GM19397 (cell line): ENCODE data around the gene HK2.
"Not testable (repeated sequence)": the region's sequence is repeated elsewhere in the genome, so short reads cannot be mapped to it uniquely, and the experiment has no call there.

Experiments
- ATAC-seq: cut with Tn5 transposase; IDR thresholded peaks from one replicate; pipeline ENCODE4 v1.9.1; 2021; ENCODE audit warnings: mild to moderate bottlenecking, moderate library complexity; ENCODE audit not compliant: unreplicated experiment

HK2 gene

DNA sequence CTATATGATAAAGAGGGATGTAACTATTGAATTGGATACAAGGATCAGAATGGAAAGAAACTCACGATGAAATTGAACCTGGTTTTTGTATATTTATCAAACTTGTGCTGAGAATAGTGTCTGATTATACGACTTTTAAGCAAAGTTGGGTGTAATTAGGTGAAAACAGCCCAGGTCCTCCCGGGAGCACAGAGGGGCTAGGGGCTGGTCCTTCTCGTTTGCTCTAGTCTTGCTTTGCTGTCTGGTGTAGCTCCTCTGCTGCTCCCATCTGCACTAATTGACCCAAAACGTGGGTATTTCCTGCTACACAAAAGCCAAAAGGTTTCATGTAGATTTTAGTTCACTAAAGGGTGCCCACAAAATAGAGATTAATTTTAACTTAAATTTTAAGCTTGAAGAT lies 58.7 kb downstream of the HK2 start:
- no peak for ATAC-seq

DNA sequence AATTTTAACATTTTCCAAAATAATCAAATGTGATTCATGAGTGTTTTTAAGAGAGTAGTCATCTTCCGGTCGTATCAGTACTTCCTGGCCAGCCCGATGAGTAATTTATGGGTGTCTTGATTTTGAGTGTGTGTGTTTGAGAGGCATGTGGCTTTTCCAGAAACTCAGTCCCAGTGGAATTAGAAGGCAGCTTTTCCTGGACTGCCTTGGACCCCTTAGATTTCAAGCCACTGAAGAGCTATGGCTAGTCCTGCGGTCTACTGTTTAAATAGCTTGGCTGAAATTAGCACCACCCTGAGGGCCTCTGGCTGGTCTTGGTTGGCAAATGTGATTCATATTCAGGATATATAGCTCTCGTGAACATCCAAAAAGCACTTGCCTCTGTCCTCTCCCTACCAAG lies 59.4 kb downstream of the HK2 start:
- ATAC-seq = no peak

DNA sequence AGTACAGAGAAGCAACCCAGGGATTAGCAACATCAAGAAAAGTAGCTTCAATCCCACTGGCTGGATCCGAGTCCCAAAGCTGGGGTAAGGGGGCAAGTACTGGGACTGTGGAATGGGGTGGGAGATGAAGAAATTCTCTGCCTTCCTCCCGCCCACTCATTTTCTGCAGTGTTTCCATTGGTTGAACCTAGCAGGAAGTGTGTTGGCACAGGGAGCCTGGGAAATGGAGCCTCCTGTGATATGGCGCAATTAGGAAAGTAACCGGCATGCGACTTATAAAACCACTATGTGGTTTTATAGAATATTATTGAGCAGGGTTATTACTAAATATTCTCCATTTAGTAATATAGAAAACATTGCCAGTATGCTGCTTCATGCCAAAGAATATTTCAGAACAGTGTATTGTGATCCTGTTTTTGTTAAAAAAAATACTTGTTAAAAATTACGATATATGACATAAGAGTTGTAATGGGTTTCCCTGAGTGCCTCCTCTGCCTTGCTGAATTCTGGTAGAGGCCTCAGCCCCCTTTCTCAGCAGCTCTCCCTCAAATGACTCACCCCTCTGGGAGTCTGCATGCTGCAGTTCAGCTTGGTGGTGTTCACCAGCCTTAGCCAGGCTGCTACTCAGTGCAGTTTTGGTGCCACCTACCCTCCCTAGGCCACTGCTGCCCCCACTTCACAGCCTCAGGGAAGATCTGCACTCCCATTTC lies 60.5 kb downstream of the HK2 start:
- no peak for ATAC-seq

DNA sequence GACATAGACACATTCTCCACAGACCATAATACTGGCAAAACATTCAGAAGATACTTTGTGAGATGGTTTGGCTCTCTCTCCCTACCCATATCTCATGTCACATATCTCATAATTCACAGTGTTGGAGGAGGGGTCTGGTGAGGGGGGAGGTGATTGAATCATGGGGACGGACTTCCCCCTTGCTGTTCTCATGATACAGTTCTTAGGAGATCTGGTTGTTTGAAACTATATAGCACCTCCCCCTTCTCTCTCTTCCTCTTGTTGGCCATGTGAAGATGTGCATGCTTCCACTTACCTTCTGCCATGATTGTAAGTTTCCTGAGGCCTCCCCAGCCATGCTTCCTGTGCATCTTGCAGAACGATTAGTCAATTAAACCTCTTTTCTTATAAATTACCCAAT lies 61.1 kb downstream of the HK2 start:
- no peak for ATAC-seq

DNA sequence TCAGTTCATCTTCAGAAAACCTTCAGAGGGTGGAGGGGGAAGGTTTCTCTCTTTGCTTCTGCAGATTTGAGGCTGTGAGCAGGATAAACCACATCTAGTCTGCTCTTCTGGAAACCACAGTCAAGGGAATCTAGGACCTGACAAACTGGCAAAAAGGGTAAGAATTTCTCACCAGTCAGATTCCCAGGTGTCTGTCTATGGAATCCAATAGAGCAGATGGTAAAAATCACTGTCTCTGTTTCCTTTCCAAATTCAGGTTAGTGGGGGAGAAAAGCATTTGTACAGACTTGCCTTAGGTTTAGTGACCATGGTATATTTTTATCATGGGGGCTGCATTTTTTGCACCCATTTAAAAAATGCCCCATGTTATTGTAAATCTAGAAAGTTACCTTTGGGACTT lies 62.3 kb downstream of the HK2 start:
- ATAC-seq = no peak

DNA sequence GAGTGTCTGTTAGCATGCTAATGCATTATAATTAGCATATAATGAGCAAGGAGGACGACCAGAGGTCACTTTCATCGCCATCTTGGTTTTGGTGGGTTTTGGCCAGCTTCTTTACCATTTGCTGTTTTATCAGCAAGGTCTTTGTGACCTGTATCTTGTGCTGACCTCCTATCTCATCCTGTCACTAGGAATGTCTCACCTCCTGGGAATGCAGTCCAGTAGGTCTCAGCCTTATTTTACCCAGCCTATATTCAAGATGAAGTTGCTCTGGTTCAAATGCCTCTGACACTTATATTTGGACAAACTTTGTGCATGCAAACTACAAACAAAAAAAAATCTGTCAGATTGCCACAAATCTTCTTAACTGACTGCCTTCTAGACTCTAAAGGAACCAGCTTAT lies 66.3 kb downstream of the HK2 start:
- ATAC-seq = not testable (repeated sequence)

DNA sequence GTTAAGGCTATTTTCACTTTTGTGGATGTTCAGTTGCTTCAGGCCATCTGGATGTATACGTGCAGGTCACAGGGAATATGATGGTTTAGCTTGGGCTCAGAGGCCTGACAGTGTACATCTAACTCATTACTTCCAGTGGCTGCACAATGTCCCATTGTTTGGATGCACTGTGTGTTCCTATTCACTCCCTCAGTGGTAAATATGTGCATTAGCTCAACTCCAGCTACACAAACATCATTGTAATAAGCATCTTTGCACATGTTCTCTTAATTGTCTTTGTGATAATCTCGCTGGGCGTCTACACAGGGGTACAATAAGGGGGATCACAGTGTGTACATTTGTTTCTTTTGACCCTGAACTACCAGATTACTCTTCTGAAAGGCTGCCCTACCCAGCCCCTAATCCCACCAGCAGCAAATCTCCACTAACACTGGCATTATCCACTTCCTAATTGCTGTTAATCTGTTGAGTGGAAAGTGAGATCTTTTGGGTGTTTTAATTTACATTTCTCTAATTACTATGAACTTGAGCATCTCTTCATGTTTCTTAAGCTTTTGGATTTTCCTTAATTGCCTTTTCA lies 68.4 kb downstream of the HK2 start:
- no peak for ATAC-seq

DNA sequence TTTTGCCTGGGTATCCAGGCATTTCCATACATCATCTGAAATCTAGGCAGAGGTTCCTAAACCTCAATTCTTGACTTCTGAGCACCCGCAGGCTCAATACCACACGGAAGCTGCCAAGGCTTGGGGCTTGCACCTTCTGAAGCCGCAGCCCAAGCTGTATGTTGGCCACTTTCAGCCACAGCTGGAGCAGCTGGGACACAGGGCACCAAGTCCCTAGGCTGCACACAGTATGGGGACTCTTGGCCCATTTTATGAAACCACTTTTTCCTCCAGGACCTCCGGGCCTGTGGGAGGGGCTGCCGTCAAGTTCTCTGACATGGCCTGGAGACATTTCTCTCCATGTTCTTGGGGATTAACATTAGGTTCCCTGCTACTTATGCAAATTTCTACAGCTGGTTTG lies 72.5 kb downstream of the HK2 start:
- no peak for ATAC-seq

DNA sequence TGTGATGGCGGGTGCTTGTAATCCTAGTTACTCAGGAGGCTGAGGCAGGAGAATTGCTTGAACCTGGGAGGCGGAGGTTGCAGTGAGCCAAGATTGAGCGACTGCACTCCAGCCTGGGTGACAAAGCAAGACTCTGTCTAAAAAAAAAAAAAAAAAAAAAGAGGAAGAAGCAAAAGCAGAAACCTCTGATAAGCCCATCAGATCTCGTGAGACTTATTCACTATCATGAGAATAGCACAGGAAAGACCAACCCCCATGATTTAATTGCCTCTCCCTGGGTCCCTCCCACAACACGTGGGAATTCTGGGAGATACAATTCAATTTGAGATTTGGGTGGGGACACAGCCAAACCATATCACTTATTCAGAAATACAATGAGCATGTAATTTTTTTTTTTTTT lies 73.6 kb downstream of the HK2 start:
- not testable (repeated sequence) for ATAC-seq

DNA sequence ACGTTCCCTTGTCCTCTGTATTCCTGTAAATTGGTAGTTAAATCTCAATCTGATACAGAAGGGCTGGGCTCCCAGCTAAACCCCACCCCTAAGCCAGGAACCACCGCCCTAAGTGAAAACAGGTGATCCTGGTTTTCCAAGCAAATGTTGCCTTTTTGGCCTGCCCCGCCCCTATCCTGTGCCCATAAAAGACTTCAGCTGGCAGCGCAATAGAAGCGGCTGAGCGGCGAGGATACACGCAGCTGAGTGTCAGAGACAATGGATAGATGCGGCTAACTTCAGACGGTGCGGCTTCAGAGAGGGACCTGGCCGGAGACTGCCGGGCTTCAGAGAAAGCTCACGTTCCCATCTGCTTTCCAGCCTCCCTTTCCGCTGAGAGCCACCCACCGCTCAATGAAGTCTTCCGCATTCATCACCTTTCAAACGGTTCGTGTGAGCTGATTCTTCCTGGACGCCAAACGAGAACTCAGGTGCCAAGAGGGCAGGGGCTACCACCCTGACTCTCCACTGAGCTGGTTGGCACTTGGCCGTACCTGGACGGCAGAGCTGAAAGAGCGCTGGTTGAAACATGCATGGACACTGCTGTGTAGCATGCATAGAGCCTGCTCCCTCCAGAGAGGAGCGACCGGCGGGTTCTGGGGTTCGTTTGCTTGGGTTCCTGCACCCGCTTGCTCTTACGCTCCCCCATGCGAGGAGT lies 75.0 kb downstream of the HK2 start:
- no peak for ATAC-seq

DNA sequence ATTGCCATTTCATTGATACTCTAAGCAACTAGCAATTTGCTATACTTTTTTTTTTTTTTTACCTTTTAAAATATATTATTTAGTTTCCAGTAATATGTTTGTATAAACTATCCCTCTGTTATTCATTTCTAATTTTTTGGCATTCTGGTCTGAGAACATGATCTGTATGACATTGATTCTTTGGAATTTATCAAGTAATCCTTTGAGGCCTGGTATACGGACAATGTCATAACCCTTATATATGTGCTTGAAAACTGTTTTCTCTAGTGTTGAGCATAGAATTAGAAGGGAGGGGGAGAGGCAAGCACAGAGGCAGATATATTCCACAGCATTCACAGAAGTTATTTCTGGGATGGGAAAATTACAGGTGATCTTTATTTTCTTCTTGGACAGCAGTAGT lies 76.3 kb downstream of the HK2 start:
- no peak for ATAC-seq

DNA sequence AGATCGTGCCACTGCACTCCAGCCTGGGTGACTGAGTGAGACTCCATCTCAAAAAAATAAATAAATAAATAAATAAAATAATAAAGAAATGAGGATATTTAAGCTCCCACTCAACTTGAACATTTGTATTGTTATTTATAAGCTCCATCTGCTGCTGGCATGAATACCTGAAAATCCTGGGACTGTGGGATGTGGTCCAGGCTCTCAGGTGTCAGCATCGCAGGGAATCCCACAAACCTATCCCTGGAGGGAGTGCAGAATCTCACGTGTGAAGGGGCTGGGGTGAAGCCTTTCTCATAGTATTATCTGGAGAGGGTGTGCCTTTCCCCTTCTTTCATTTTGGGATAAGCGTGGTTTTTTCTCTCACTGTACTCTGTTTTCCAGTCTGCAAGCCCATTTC lies 77.1 kb downstream of the HK2 start:
- no peak for ATAC-seq

DNA sequence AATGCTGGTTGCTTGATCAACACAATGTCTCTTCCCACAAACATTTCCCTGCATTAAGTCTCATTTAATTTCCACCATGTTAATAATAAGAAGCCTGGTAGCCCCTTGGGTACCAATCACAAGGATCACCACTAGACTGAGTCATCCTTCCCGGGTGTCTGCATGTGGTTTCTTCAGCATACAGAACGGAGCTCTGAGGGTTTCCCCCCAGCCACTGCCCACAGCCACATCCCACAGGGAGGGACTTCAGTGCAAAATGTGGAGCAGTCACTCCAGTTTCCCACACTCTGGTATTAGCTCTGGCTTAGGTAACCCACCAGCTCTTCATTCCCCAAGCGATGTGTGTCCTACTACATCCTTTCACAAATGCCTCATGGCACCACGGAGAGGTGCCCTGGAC lies 81.8 kb downstream of the HK2 start:
- no peak for ATAC-seq

DNA sequence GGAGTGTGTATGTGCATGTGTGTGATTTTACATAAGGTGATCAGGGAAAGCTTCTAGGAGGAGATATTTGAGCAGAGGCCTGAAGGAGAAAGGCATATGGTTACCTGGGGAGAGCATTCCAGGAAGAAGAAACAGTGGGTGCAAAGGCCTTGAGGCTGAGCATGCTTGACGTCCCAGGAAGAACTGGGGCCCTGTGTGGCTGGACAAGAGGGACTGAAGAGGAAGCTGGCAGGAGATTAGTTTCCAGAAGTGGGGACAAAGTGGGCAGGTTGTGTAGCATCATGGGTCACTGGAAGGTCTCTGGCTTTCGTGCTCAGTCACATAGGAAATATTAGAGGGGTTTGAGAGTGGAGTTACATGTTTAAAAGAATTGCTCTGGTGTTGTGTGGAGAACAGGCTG lies 82.5 kb downstream of the HK2 start:
- ATAC-seq = no peak

DNA sequence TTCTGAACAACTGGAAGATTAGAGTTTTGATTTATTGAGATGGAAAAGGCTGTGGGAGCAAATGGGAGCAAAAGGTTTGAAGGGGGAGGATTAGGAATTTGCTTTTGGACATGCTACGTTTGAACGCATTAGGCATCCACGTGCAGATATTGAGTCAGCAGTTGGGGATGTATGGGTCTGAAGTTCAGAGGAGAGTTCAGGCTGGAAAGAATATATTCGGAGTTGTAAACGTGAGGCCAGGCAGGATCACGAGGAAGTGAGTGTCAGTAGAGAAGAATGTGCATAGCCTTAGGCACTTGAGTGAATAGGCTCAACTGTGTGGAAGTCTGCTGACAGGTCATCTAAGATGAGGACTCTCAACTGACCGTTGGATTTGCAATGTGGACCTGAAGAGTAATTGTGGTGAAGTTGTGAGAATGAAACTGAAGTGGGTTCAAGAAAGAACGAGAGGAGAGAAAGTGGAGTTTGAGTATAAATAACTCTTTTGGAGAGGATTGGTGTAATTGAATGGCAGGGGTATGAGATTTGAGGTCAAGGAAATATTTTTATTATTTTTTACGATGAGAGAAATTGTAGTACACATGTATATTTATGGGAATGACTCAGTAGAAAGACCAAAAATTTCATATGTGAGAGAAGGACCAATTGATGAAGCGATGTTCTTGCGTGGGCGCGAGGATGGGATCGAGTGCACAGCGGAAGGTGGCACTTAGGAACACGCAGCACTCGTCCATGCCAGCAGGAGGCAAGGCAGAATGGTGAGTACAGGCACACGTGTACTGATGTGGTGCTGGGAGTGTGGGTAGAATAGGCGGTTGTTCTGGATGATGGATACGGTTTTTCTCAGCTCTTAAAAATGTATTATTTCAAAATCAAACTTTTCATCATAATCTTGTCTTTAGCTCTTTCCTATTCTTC lies 84.0 kb downstream of the HK2 start:
- ATAC-seq = no peak

DNA sequence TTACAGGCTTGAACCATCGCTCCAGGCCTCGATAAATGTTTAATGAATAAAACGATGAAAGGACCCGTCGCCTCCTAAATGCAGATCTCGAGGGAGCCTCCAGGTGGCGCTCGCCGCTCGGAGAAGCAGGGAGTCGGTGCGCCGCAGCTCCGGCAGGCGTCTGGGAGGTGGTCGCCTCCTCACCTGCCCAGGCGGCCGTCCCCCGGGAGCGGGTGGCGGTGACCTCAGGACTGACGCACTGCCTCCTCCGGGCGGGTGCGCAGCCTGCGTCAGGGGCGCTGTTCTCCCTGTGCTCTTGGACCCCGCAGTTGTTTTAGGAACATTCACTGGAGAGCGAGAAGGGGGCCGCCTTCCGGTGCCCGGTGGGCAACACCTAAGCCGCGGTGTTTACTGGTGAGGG lies 85.9 kb downstream of the HK2 start:
- peak; percentile 50 for ATAC-seq

DNA sequence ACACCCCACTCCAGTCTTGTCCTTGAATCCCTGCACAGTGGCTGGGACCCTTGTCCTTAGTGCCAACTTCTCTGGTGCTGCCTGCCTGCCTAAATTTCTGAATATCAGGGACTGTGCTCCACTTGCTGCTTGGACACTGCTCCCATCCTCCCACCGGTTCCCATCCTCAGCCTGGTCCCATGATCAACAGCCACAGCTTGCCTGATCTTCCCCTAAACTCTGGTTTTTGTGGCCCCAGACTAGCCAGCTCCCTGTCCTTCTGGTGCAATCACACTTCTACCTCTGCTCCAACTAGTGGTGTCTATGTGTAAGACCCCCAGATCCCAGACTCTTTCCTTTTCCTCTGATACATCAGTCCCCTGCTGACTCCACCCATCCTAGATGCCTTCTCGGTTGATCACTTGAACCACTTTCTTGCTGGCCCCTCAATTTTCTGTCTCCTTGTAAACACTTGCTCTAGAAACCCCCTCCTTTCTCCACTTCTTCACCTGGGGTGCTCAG lies 87.4 kb downstream of the HK2 start:
- no peak for ATAC-seq

DNA sequence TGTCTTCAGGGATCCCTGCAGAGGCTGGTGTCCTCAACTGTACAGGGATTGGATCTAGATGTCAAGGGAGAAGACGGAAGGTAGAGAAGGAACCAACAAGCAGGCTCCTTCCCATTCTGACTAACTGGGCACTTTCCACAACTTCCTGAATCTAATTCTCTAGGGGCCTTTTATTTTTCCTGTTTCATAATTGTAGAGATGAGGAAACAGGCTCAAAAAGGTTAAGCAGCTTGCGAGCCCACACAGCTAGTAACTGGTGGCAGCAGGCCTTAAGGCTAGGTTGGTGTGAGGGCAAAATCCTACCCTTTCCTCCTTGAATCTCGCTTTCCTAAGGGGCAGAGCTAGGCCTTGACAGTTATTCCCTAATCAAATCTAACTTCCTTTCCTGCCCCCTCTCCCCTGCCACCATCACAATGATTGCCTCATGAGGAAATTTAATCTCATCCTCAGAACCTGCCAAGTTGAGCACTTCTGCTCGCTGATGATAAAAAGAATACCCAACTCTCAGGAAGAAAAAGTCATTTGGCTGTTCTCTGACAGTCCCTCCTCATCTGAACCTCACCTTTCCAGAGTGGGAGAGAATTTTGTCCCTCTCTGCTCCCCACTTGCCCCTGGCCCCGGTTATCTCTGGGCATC lies 88.8 kb downstream of the HK2 start:
- ATAC-seq = no peak

DNA sequence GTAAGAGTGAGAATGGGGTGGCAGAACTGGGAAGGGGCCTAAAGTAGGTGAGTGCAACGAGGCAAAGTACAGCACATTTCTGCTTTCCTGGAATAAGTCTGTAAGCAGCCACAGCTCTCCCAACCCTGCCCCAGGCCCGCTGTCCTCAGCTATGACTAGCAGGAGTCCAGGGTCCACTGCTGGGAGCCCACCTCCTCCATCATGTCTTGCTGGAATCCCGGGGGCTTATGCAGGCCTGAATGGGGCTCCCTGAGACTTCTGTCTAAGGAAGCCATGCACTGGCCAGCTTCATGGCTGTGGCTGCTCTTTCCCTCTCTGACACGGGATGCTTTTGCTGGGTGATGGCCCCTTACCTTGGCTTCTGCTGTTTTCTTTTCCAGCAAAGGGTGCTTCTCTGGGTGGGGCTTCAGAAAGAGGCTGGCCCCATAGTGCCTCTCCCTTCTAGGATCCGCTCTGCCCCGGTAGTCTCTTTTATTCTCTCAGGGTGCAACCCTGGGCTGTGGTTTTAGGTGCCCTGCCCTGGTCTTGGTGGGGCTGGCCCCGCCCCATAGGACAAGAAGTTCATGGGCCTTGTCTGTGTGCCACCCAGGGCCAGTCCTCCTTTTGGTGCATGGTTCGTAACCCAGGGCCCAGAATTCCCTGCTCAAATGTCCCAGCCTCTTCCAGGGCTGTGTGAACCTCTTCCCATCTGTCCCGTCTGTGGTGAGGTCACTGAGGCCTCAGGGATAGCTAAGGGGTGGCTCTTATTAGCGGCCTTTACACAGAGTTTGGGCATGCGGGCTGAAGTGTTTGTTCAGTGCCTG lies 90.7 kb downstream of the HK2 start:
- ATAC-seq = no peak

DNA sequence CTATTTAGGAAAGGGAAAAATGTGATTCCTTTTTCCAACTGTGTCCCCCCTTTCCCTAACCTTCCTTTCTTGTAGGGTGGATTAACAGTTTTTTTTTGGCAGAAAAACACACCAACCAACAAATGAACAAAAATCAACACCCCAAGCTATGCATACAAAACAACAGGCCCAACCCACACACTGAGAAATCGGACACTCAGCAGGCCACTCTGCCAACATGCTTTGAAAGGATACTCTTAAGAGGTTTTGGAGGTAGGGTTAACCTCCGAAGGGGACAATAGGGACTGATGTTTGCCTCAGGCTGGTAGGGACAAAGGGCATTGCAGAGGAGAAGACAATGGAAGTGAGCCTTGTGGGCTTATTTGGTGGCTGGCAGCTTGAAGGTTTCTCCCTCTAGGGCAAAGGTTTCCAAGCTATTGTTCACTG lies 91.4 kb downstream of the HK2 start:
- ATAC-seq = no peak
